ENCODE data around the gene LYAR.

LYAR gene

GRCh38 chr4:4315461-4316149, 25.7 kb upstream of the LYAR start:
- Histone ChIP-seq H4K8ac (ENCODE audit: low read depth, low read length) (no peak overlapping the region), H3K27ac (ENCODE audit: low read depth, low read length) (no peak overlapping the region), H2AK5ac (ENCODE audit: low read length) (no peak overlapping the region), H2BK120ac (ENCODE audit: insufficient read depth, low read length, poor library complexity) (no peak overlapping the region), H3K4me3 (ENCODE audit: low read depth, low read length) (no peak overlapping the region), H3K14ac (ENCODE audit: low read length) (no peak overlapping the region), H3K9ac (ENCODE audit: low read length) (no peak overlapping the region), H3K36me3 (ENCODE audit: control insufficient read depth in 1 of 2, insufficient read depth in 2 of 2, low read length in 2 of 2) (peaks cover 24 to 26% of the 10 kb centered on the region in 2 experiments), H3K79me2 (ENCODE audit: control insufficient read depth, insufficient read depth, low read length, poor library complexity) (no peaks in the 10 kb centered on the region), H2AFZ (ENCODE audit: insufficient read depth, low read length, poor library complexity) (no peak overlapping the region), H3K18ac (ENCODE audit: low read length) (no peak overlapping the region), H4K91ac (ENCODE audit: low read depth, low read length) (no peak overlapping the region), H3K9me3 (ENCODE audit: insufficient read depth, low read depth, low read length) (no peaks in the 10 kb centered on the region), H2BK12ac (ENCODE audit: low read length) (no peak overlapping the region), H3K4me2 (ENCODE audit: low read length) (no peak overlapping the region), H3K23ac (ENCODE audit: low read length) (no peak overlapping the region), H3K27me3 (ENCODE audit: insufficient read depth, low read length) (no peaks in the 10 kb centered on the region), H3K4ac (ENCODE audit: low read depth, low read length) (no peak overlapping the region), H4K12ac (ENCODE audit: low read depth, low read length) (no peak overlapping the region), H2BK5ac (ENCODE audit: low read depth, low read length, poor library complexity) (no peak overlapping the region), H3K4me1 (ENCODE audit: control insufficient read depth in 1 of 2, insufficient read depth in 2 of 2, low read length in 2 of 2) (no peaks in the 10 kb centered on the region), H3K79me1 (ENCODE audit: low read length) (no peaks in the 10 kb centered on the region)
- DNase-seq = no peak
- no CpG with 5 or more reads among the region's 12 CpGs for WGBS (ENCODE audit: extremely low coverage, insufficient coverage, insufficient read length)

- Histone ChIP-seq H2BK5ac (ENCODE audit: low read depth, low read length, poor library complexity) (no peak overlapping the region), H3K27me3 (ENCODE audit: insufficient read depth, low read length) (no peaks in the 10 kb centered on the region), H3K79me2 (ENCODE audit: control insufficient read depth, insufficient read depth, low read length, poor library complexity) (no peaks in the 10 kb centered on the region), H2AK5ac (ENCODE audit: low read length) (no peak overlapping the region), H3K9ac (ENCODE audit: low read length) (no peak overlapping the region), H3K4me3 (ENCODE audit: low read depth, low read length) (no peak overlapping the region), H4K12ac (ENCODE audit: low read depth, low read length) (no peak overlapping the region), H3K9me3 (ENCODE audit: insufficient read depth, low read depth, low read length) (no peaks in the 10 kb centered on the region), H4K91ac (ENCODE audit: low read depth, low read length) (no peak overlapping the region), H2AFZ (ENCODE audit: insufficient read depth, low read length, poor library complexity) (no peak overlapping the region), H3K4me1 (ENCODE audit: control insufficient read depth in 1 of 2, insufficient read depth in 2 of 2, low read length in 2 of 2) (no peaks in the 10 kb centered on the region), H3K27ac (ENCODE audit: low read depth, low read length) (no peak overlapping the region), H3K18ac (ENCODE audit: low read length) (no peak overlapping the region), H2BK120ac (ENCODE audit: insufficient read depth, low read length, poor library complexity) (no peak overlapping the region), H4K8ac (ENCODE audit: low read depth, low read length) (no peak overlapping the region), H3K4ac (ENCODE audit: low read depth, low read length) (no peak overlapping the region), H3K14ac (ENCODE audit: low read length) (no peak overlapping the region), H2BK12ac (ENCODE audit: low read length) (no peak overlapping the region), H3K79me1 (ENCODE audit: low read length) (no peaks in the 10 kb centered on the region), H3K36me3 (ENCODE audit: control insufficient read depth in 1 of 2, insufficient read depth in 2 of 2, low read length in 2 of 2) (peaks cover 20 to 28% of the 10 kb centered on the region in 2 experiments), H3K23ac (ENCODE audit: low read length) (no peak overlapping the region), H3K4me2 (ENCODE audit: low read length) (no peak overlapping the region)
- DNase-seq = no peak
- WGBS (ENCODE audit: extremely low coverage, insufficient coverage, insufficient read length) = no CpG with 5 or more reads among the region's 4 CpGs
These were observed 21.2 kb upstream of the LYAR start for GRCh38 chr4:4311193-4311592.

GRCh38 chr4:4308800-4309441, 19.0 kb upstream of the LYAR start:
- no CpG with 5 or more reads among the region's 9 CpGs for WGBS (ENCODE audit: extremely low coverage, insufficient coverage, insufficient read length)
- Histone ChIP-seq H2AFZ (ENCODE audit: insufficient read depth, low read length, poor library complexity) (no peak overlapping the region), H2BK120ac (ENCODE audit: insufficient read depth, low read length, poor library complexity) (no peak overlapping the region), H3K9ac (ENCODE audit: low read length) (no peak overlapping the region), H2BK12ac (ENCODE audit: low read length) (no peak overlapping the region), H3K4me2 (ENCODE audit: low read length) (no peak overlapping the region), H3K18ac (ENCODE audit: low read length) (no peak overlapping the region), H3K4ac (ENCODE audit: low read depth, low read length) (no peak overlapping the region), H4K12ac (ENCODE audit: low read depth, low read length) (no peak overlapping the region), H3K79me2 (ENCODE audit: control insufficient read depth, insufficient read depth, low read length, poor library complexity) (no peaks in the 10 kb centered on the region), H2AK5ac (ENCODE audit: low read length) (no peak overlapping the region), H2BK5ac (ENCODE audit: low read depth, low read length, poor library complexity) (no peak overlapping the region), H3K14ac (ENCODE audit: low read length) (no peak overlapping the region), H3K4me3 (ENCODE audit: low read depth, low read length) (no peak overlapping the region), H3K9me3 (ENCODE audit: insufficient read depth, low read depth, low read length) (no peaks in the 10 kb centered on the region), H3K79me1 (ENCODE audit: low read length) (no peaks in the 10 kb centered on the region), H3K36me3 (ENCODE audit: control insufficient read depth in 1 of 2, insufficient read depth in 2 of 2, low read length in 2 of 2) (peaks cover 16 to 19% of the 10 kb centered on the region in 2 experiments), H3K4me1 (ENCODE audit: control insufficient read depth in 1 of 2, insufficient read depth in 2 of 2, low read length in 2 of 2) (no peaks in the 10 kb centered on the region), H3K27ac (ENCODE audit: low read depth, low read length) (no peak overlapping the region), H4K91ac (ENCODE audit: low read depth, low read length) (no peak overlapping the region), H3K27me3 (ENCODE audit: insufficient read depth, low read length) (no peaks in the 10 kb centered on the region), H3K23ac (ENCODE audit: low read length) (no peak overlapping the region), H4K8ac (ENCODE audit: low read depth, low read length) (no peak overlapping the region)
- DNase-seq = no peak

- Histone ChIP-seq H2BK12ac (ENCODE audit: low read length) (no peak overlapping the region), H3K9me3 (ENCODE audit: insufficient read depth, low read depth, low read length) (no peaks in the 10 kb centered on the region), H2BK5ac (ENCODE audit: low read depth, low read length, poor library complexity) (no peak overlapping the region), H3K79me2 (ENCODE audit: control insufficient read depth, insufficient read depth, low read length, poor library complexity) (no peaks in the 10 kb centered on the region), H3K27me3 (ENCODE audit: insufficient read depth, low read length) (no peaks in the 10 kb centered on the region), H4K91ac (ENCODE audit: low read depth, low read length) (no peak overlapping the region), H2AK5ac (ENCODE audit: low read length) (no peak overlapping the region), H3K9ac (ENCODE audit: low read length) (no peak overlapping the region), H3K27ac (ENCODE audit: low read depth, low read length) (no peak overlapping the region), H3K14ac (ENCODE audit: low read length) (no peak overlapping the region), H2BK120ac (ENCODE audit: insufficient read depth, low read length, poor library complexity) (no peak overlapping the region), H3K4ac (ENCODE audit: low read depth, low read length) (no peak overlapping the region), H3K4me2 (ENCODE audit: low read length) (no peak overlapping the region), H3K36me3 (ENCODE audit: control insufficient read depth in 1 of 2, insufficient read depth in 2 of 2, low read length in 2 of 2) (peaks cover 10 to 19% of the 10 kb centered on the region in 2 experiments), H3K18ac (ENCODE audit: low read length) (no peak overlapping the region), H4K8ac (ENCODE audit: low read depth, low read length) (no peak overlapping the region), H4K12ac (ENCODE audit: low read depth, low read length) (no peak overlapping the region), H2AFZ (ENCODE audit: insufficient read depth, low read length, poor library complexity) (no peak overlapping the region), H3K4me3 (ENCODE audit: low read depth, low read length) (no peak overlapping the region), H3K79me1 (ENCODE audit: low read length) (no peaks in the 10 kb centered on the region), H3K4me1 (ENCODE audit: control insufficient read depth in 1 of 2, insufficient read depth in 2 of 2, low read length in 2 of 2) (no peaks in the 10 kb centered on the region), H3K23ac (ENCODE audit: low read length) (no peak overlapping the region)
- DNase-seq = no peak
- no CpG with 5 or more reads among the region's 11 CpGs for WGBS (ENCODE audit: extremely low coverage, insufficient coverage, insufficient read length)
These were observed 17.0 kb upstream of the LYAR start for GRCh38 chr4:4306920-4307319.

Measured in trophoblast cell (in vitro differentiated cells and primary cell).